ENCODE data around the gene S100A7A. TPM values are rescaled to one million over a fixed set of nuclear protein-coding genes. Genes with fewer than 3 reads are reported as not detected.

The S100A7A gene
- total and polyA plus RNA-seq, 2 of the 13 experiments (the other 11 are each of a cell fraction or from before 2014, with no cell fraction given) = not detected

DNA sequence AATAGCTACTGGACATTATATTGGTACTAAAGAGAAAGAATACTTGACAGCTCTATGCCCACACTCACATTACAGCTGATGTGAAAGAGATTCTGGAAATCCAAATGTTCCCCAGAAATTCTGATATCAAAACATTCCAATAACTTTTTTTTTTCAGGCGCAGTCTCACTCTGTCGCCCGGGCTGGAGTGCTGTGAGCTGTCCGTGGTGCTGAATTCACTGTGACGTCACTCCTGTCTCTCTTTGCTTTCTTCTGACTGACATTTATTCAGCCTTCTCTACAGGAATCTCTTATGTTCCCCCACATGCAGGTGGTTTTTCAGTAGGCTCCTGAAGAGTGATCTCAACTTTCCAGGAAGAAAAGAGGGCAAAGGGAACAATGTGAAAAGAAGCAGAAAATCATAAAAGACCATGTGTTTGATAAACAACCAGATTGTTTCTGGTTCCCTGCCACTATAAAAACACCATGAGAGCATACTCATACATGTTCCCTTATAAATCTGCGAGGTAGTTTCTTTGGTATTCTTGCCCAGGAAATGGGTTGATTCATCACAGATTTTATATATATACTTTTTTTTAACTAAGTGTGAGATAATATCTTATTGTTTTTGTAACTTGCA, 6.2 kb downstream of the S100A7A start (continued):
- TF ChIP-seq ZNF556 (CRISPR knock-in tag; IDR thresholded peaks at IDR 0.05; ENCODE audit: borderline replicate concordance) = no peak
- TF ChIP-seq BRCA1 (CRISPR knock-in tag; IDR thresholded peaks at IDR 0.05) = 0 out of 2 replicates have a peak, but pooled peaks have one; percentile 51
- no peak for TF ChIP-seq ZNF570 (CRISPR knock-in tag; IDR thresholded peaks at IDR 0.05; ENCODE audit: borderline replicate concordance)
- TF ChIP-seq, protein P1, sequence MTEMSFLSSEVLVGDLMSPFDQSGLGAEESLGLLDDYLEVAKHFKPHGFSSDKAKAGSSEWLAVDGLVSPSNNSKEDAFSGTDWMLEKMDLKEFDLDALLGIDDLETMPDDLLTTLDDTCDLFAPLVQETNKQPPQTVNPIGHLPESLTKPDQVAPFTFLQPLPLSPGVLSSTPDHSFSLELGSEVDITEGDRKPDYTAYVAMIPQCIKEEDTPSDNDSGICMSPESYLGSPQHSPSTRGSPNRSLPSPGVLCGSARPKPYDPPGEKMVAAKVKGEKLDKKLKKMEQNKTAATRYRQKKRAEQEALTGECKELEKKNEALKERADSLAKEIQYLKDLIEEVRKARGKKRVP (CRISPR knock-in tag; IDR thresholded peaks at IDR 0.05) = peak in 1 of 2 experiments; percentile 52; a peak in 1 of 4 replicates
- TF ChIP-seq IRX3 (CRISPR knock-in tag; IDR thresholded peaks at IDR 0.05; ENCODE audit: borderline replicate concordance, low read depth) = no peak
- TF ChIP-seq, protein P2, sequence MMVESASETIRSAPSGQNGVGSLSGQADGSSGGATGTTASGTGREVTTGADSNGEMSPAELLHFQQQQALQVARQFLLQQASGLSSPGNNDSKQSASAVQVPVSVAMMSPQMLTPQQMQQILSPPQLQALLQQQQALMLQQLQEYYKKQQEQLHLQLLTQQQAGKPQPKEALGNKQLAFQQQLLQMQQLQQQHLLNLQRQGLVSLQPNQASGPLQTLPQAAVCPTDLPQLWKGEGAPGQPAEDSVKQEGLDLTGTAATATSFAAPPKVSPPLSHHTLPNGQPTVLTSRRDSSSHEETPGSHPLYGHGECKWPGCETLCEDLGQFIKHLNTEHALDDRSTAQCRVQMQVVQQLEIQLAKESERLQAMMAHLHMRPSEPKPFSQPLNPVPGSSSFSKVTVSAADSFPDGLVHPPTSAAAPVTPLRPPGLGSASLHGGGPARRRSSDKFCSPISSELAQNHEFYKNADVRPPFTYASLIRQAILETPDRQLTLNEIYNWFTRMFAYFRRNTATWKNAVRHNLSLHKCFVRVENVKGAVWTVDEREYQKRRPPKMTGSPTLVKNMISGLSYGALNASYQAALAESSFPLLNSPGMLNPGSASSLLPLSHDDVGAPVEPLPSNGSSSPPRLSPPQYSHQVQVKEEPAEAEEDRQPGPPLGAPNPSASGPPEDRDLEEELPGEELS (CRISPR knock-in tag; IDR thresholded peaks at IDR 0.05) = no peak
- no peak for TF ChIP-seq REXO4 (CRISPR knock-in tag; IDR thresholded peaks at IDR 0.05; ENCODE audit: borderline replicate concordance)
- TF ChIP-seq KLF11 (CRISPR knock-in tag; IDR thresholded peaks at IDR 0.05) = peak; percentile 97
- TF ChIP-seq, protein P3, sequence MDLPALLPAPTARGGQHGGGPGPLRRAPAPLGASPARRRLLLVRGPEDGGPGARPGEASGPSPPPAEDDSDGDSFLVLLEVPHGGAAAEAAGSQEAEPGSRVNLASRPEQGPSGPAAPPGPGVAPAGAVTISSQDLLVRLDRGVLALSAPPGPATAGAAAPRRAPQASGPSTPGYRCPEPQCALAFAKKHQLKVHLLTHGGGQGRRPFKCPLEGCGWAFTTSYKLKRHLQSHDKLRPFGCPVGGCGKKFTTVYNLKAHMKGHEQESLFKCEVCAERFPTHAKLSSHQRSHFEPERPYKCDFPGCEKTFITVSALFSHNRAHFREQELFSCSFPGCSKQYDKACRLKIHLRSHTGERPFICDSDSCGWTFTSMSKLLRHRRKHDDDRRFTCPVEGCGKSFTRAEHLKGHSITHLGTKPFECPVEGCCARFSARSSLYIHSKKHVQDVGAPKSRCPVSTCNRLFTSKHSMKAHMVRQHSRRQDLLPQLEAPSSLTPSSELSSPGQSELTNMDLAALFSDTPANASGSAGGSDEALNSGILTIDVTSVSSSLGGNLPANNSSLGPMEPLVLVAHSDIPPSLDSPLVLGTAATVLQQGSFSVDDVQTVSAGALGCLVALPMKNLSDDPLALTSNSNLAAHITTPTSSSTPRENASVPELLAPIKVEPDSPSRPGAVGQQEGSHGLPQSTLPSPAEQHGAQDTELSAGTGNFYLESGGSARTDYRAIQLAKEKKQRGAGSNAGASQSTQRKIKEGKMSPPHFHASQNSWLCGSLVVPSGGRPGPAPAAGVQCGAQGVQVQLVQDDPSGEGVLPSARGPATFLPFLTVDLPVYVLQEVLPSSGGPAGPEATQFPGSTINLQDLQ (CRISPR knock-in tag; IDR thresholded peaks at IDR 0.05) = no peak
- TF ChIP-seq KLF13 (CRISPR knock-in tag; IDR thresholded peaks at IDR 0.05) = no peak
- no peak for TF ChIP-seq ZIK1 (CRISPR knock-in tag; IDR thresholded peaks at IDR 0.05; ENCODE audit: borderline replicate concordance, low read depth)
- no peak for TF ChIP-seq ZC3H4 (CRISPR knock-in tag; IDR thresholded peaks at IDR 0.05; ENCODE audit: borderline replicate concordance)
- TF ChIP-seq ARNTL (CRISPR knock-in tag; IDR thresholded peaks at IDR 0.05) = no peak
- 0 out of 2 replicates have a peak, but pooled peaks have one; percentile 49 for TF ChIP-seq ISX (CRISPR knock-in tag; conservative IDR thresholded peaks at IDR 0.05)
- no peak for TF ChIP-seq NR3C1 (CRISPR knock-in tag; IDR thresholded peaks at IDR 0.05)
- TF ChIP-seq, protein P4, sequence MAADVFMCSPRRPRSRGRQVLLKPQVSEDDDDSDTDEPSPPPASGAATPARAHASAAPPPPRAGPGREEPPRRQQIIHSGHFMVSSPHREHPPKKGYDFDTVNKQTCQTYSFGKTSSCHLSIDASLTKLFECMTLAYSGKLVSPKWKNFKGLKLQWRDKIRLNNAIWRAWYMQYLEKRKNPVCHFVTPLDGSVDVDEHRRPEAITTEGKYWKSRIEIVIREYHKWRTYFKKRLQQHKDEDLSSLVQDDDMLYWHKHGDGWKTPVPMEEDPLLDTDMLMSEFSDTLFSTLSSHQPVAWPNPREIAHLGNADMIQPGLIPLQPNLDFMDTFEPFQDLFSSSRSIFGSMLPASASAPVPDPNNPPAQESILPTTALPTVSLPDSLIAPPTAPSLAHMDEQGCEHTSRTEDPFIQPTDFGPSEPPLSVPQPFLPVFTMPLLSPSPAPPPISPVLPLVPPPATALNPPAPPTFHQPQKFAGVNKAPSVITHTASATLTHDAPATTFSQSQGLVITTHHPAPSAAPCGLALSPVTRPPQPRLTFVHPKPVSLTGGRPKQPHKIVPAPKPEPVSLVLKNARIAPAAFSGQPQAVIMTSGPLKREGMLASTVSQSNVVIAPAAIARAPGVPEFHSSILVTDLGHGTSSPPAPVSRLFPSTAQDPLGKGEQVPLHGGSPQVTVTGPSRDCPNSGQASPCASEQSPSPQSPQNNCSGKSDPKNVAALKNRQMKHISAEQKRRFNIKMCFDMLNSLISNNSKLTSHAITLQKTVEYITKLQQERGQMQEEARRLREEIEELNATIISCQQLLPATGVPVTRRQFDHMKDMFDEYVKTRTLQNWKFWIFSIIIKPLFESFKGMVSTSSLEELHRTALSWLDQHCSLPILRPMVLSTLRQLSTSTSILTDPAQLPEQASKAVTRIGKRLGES (CRISPR knock-in tag; IDR thresholded peaks at IDR 0.05; ENCODE audit: borderline replicate concordance) = peak; percentile 81
- TF ChIP-seq XBP1 (CRISPR knock-in tag; IDR thresholded peaks at IDR 0.05) = peak; percentile 45; the same call in 1 of the 2 replicates
- TF ChIP-seq GATAD1 (CRISPR knock-in tag; IDR thresholded peaks at IDR 0.05) = peak; percentile 35; the same call in 1 of the 2 replicates
- no peak for TF ChIP-seq ZNF607 (CRISPR knock-in tag; IDR thresholded peaks at IDR 0.05; ENCODE audit: borderline replicate concordance)
- TF ChIP-seq SP1 (IDR thresholded peaks at IDR 0.05) = no peak
- no peak for TF ChIP-seq SP1 (CRISPR knock-in tag; IDR thresholded peaks at IDR 0.05)
